Measurements from ENCODE around the gene SLC6A8. TPM values are rescaled to one million over a fixed set of nuclear protein-coding genes. Genes with fewer than 3 reads are reported as not detected.
A peak's percentile ranks its signal among the peaks of the same experiment; 100 is the strongest.

Gene SLC6A8
- total RNA-seq, 1 donor from 2014 or later, result 4.6 TPM

DNA sequence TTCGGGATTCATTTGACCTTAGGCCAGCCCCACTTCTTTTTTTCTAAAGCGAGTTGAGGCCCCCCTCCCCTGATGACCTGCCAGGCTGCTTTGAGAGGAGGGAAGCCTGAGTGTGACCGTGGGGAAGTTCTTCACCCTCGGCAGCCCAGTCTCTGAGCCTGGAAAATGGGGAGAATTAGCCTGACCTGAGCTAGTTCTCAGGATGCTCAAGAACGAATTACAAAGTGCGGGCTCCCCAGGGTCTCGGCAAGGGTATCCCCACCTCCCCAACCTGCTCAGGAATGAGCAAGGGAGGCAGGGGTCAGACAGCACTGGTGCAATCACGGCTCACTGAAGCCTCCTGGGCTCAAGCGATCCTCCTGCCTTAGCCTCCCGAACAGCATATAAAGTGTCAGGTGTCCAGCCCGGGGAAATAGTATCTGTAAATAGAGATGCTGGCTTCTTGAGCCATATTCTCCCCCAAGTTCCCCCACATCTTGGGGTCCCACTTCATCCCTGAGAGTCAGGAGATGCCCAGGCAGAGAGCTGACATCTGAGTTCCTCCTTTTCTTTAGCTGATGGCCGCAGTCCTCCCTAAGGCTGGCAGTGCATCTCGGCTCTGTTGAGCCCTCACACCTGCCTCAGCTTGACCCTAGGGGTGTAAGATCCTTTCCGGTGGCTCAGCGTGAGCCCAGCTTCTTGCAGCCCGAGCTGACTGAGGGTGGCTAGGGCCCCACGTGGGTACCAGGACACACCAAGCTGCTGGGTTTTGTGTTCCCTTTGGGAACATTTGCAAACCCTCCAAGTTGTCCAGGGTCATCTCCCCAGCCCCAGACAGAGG, 39.2 kb upstream of the SLC6A8 start:
- DNase-seq, result no peak

DNA sequence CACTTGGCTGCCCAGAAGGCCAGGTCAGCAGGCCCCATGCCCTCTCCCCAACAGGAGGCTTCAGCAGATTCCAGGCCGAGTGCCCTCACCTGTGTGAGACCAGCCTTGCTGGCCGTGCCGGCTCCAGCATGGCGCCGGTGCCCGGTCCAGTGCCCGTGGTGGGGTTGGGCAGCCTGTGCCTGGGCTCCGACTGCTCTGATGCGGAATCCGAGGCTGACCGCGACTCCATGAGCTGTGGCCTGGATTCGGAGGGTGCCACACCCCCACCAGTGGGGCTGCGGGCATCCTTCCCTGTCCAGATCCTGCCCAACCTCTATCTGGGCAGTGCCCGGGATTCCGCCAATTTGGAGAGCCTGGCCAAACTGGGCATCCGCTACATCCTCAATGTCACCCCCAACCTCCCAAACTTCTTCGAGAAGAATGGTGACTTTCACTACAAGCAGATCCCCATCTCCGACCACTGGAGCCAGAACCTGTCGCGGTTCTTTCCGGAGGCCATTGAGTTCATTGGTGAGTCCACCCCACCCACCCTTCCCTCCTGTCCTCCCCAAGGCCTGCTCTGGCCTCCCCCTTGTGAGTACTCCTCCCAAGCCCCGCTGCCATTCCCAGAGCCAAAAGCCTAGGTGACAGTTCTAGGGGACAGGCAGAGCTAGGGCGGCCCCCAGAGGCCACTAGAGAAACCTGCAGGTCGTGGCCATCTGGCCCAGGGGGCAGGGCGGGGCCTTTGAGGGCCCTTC, 38.4 kb upstream of the SLC6A8 start:
- peak; percentile 46 for DNase-seq

DNA sequence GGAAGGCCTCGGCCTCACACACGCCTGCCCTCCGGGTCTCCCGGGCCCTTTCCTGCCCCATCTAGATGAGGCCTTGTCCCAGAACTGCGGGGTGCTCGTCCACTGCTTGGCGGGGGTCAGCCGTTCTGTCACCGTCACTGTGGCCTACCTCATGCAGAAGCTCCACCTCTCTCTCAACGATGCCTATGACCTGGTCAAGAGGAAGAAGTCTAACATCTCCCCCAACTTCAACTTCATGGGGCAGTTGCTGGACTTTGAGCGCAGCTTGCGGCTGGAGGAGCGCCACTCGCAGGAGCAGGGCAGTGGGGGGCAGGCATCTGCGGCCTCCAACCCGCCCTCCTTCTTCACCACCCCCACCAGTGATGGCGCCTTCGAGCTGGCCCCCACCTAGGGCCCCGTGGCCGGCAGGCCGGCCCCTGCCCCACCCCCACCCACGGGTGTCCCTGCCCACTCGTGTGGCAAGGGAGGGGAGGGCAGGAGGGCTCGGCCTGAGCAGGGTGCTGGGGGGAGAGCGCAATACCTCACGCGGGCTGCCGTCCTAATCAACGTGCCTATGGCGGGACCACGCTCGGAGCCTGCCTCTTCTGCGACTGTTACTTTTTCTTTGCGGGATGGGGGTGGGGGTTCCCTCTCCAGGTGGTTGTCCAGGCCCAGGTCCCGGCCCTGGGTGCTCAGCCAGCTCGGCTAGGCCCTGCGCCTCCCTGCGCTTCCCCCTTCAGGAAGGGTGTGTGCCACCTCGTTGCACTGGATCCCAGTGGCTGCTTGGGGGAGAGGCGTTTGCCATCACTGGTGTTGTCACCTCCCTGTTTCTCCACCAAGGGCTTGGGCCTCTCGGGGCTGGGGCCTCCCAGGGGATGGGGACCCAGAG, 37.6 kb upstream of the SLC6A8 start:
- DNase-seq, result no peak

DNA sequence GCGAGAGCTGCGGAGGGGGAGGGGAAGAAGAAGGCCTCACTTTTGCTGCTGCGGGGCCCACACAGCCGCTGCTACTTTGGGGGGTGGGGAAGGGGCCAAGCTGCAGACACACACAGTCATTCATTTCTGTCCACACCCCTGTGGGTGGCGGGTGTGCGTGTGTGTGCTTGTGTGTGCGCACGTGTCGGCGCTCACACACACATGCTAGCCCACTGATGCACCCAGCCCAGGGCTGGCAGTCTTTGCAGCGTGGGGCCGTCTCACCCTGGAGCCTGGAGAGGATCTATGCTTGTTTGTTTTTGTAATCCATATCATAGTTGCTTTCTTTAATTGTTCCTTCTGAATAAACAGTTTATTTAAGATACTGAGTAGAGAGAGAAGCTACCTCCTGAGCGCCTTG, 36.8 kb upstream of the SLC6A8 start:
- DNase-seq, result no peak

DNA sequence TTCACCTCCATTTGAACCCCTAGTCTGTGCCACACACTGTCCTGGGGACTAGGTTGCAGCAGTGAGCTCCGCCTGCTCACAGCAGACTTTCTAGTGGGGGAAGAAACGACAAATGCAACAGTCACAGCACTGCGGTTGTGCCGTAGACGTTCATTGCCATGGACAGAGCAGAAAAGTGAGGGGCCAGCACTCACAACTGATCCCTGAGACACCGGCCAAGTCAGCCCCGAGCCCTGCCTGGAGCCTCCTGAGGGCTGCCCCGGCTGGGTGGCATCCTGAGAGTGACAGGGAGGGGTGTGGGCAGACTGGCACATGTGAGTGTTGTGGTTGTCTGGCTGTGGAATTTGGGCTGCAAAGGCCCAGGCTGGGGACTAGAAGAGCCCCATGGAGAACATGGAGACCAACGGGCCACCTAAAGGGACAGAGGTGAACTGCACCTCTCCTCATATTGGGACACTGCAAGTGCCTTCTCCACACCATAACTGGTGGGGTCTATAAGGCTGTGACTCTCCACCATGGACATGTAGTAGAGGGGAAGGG, 36.1 kb upstream of the SLC6A8 start:
- peak; percentile 24 for DNase-seq

DNA sequence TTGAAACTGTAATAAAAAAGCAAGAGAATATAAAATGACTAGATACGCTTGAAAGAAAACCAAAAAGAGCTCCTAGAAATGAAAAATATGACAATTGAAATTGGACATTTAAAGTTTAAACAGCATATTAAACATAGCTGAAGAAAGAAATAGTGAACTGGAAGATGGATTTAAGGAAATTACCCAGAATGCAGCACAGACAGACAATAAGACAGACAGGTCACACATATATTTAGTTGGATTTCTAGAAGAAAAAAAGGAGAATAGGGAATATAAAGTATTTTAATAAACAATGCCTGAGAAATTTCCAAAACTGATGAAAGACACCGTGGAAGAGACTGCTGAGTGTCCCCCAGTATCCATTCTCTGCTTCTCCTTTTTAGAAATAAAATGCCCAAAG, 34.2 kb upstream of the SLC6A8 start:
- DNase-seq, result no peak

DNA sequence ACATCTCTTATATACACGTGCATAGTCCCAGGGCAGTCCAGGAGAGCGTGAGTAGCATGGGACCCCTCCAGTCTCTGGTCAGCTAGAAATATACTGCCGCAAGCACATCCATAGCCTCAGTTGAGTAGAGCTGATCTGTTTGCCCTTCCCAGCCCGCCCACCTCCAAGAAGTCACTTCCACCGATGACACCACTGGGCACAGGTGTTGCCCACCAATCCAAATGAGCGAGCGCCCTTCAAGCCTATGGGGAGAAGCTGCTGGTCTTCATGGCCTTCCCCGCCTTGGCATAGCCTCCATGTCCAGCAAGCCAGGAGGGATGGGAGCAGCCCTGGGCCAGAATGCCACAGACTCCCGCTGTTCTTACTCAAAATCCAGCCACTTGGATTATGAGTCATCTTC, 30.6 kb upstream of the SLC6A8 start:
- DNase-seq, result no peak

DNA sequence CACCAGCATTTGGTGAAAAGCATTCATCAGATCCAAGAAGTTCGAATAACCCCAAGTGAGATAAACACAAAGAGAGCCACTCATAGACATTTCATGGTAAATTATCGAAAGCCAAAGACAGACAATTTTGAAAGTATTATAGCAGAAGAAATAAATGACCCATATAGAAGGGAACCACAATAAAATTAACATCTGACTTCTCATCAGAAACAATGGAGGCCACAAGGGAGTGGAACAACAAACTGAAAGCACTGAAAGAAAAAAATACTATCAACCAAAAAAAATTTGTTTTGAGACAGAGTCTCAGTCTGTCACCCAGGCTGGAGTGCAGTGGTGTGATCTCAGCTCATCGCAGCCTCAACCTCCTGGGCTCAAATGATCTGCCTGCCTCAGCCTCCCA, 28.5 kb upstream of the SLC6A8 start:
- no peak for DNase-seq

DNA sequence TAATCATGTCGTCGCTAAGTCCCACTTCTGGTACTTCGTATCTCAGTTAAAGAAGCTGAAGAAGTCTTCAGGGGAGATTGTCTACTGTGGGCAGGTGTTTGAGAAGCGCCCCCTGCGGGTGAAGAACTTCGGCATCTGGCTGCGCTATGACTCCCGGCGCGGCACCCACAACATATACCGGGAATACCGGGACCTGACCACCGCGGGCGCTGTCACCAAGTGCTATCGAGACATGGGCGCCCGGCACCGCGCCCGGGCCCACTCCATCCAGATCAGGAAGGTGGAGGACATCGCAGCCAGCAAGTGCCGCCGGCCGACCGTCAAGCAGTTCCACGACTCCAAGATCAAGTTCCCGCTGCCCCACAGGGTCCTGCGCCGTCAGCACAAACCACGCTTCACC, 25.5 kb upstream of the SLC6A8 start:
- DNase-seq, result peak; percentile 55

DNA sequence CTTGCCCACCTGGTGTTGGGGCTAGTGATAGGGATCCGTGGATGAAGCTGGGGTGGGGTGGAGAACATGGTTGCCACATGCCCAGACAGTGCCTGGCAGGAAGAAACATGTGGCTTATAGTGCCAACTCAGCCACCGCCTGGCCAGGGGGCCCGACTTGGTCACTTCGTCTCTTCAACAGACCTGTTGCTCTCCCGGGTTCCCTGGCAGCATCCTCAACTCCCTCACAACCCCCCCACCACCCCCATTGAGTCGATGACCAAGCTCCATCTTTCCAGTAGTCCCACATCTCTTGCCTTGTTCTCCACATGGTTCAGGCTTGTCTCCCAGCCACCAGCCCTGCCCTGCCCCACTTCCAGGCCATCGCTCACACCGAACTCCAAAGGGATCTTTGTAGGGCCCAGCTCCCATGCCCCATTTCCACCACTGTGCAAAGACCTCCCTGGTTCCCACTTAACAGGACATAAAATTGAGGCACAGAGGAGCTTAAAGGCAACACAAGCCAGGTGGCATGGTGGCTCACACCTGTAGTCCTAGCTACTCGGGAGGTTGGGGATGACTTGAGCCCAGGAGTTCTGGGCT, 21.9 kb upstream of the SLC6A8 start:
- no peak for DNase-seq

DNA sequence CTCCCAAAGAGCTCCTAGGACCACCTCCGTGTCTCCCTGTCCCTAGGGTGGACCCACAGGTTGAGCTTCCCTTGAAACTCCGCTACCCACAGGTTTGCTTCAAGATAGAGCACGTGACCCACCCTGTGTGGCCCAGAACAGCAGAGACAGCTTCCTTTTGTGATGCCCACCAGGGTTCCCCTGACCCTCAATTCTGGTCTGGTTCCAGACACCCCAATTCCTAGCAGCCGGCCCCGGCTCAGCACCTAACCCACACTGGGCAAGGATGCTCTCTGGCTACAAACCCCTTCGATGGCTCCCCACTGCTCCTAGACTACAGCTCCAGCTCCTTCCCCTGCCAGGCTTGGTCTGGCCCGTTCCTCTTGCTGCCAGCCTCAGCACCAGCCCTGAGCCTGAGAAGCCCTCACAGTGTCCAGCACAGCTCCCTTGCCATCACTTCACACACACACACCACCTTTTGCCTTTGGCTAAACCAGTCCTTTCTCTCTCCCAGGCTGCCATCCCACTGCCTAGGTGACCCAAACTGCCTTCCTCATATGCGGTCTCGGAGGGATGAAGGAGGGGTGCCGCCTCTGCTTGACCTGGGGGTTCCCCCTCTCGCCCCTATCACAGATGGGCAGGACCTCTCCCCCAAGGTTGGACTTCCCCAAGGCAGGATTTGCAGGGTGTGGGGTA, 20.3 kb upstream of the SLC6A8 start:
- no peak for DNase-seq

DNA sequence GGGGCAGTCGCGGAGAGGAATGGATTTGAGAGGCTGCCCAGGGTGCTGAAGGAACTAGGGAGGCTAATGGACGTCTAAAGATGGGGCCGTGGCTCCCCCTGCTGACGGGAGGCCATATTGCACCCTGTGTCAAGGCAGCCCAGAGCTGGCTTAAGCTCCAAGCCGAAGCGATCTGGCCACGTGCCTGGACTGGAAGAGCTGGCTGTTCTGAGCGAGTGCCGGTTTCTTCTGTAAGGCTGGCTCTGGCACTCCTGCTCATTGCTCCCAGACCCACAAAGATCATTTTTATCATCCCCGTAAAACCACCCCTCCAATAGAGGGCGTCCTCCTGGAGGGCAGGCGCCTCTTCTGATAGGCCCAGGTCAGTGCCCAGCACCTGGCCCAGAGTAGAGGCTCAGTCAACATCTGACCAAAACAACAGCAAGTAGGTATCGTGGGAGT, 19.8 kb upstream of the SLC6A8 start:
- DNase-seq, result peak; percentile 79

DNA sequence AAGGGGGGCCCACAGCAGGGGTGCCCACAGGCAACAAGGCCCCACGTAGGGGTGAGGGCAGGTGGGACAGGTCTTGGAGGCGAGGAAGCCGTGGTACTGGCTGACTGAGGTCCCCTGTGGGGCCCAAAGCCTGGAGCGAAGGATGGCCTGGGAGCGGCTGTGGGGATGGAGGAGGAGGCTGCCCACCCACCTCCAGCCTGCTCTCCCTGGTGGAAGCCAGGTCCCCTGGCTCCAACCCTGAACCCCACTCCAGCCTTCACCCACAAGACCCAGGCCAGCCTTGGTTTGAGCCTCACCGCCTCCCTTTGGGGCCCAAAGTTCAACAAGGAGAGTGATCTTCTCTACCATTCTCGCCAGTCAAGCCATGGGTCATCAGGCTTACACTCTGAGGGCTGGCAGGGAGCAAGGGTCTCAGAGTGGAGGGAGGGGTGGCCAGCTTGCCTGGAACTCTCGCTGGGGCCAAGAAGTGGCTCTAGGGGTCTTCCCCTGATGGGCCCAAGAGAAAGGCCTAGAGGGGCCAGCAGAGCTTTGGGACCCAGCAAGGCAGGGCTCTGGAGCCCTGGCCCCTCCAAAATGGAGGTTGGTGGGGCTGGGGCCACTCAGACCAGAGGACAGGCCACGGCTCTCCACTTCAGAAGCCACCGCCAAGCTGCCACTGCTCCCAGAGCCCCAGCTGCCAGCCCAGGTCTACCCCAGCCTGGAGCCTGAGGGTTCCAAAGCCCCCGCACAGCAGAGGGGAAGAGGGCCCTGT, 19.1 kb upstream of the SLC6A8 start:
- DNase-seq, result no peak

DNA sequence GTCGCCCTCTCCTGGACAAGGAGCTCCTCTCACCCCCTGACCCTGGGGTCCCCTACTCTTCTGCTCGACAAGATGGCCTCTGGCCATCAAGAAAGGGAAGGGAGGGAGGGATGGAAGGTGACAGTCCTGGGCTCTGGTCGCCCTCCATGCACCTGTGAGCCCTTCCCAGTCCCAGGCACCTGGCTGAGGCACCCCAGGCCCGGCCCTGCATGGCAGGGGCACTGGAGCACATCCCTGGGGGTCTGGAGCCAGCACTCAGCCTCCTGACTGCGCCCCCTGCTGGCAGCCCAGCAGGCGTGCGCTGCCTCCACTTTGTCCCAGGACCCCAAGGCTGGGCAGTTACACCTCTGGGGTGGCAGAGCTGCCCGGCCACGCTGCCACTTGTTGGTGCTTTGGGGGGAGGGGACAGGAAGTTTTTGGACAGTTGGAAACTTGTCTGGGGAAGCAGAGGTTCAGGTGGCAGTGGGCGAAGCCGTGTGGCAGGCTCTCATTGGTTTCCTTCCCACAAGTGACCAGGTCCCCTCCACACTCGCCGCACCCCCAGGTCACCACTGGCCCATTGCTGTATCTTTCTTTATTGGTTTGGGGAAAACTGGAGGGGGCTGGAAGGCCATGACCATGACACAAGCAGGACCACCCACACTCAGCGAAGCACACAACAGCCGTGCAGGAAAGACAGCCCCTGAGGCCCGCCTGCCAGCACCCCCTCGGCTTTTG, 18.4 kb upstream of the SLC6A8 start:
- peak; percentile 48 for DNase-seq

DNA sequence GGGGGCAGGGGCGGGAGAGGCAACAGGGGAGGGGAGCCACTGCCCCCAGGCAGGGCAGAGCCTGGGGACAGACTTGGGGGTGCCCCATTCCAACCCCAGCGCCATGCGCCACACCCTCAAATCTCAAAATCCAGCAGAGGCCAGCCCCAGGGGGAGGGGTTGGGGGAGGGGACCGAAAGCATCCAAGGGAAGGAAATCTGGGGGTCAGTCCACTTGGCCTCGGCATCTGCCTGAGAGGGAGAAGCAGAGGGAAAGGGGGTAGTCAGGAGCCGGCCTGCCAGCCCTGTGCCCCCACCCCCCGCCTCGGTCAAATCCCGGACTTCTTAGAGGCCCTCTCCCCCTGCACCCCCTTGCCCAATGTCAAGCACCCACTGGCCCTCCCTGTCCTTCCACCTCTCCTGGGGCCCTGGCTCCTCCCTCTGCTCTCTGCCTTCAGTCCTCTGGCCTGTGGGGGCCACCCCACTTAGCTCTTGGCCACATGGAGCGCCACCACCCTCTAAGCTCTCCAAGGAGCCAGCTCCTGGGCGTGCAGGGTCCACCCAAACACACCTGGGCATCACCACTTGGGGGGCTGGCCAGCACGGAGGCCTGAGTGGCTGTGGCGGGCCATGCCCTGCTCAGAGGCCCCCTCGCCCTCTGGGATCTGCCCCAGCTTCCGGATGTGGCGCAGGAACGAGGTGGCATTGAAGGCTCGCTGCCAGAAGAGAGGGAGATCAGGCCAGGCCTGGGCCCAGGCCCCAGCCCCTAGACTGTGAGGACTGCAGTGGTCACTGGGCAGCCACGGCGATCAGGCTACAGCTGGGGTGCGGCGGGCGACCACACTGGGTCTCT, 17.6 kb upstream of the SLC6A8 start:
- no peak for DNase-seq

DNA sequence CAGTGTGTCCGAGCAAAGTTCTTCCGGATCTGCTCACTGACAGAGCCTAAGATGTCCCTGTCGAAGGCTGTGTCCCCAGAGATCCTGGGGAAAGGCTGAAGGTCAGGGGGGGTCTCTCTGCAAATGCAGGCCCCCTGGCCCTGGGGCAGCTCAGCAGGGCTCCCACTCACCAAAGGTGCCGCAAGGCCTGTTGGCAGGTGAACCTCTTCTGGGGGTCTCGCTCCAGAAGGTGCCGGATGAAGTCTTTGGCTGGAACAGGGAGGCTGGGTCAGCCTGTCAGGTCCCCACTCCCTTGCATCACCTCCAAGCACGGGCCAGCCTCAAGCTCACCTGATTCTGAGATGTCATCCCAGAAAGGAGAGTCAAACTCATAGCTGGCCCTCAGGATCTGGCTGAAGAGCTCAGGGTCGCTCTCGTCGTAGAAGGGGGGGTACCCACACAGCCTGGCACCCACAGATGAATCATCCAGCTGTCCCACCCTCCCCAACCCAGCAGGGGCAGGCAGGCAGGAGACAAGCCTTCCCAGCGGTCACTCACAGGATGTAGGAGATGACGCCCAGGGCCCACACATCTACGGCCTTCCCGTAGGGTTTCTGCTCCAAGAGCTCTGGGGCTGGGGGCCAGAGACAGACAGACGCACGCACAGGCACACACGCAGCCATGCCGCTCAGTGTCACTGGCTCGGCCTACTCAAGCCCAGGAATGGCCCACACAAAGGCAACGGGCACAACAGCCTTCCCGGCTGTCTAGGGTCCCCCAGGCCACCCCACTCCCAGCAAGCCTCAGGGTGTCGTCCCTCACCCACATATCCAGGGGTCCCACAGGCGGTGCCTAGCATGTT, 16.8 kb upstream of the SLC6A8 start:
- DNase-seq, result no peak

DNA sequence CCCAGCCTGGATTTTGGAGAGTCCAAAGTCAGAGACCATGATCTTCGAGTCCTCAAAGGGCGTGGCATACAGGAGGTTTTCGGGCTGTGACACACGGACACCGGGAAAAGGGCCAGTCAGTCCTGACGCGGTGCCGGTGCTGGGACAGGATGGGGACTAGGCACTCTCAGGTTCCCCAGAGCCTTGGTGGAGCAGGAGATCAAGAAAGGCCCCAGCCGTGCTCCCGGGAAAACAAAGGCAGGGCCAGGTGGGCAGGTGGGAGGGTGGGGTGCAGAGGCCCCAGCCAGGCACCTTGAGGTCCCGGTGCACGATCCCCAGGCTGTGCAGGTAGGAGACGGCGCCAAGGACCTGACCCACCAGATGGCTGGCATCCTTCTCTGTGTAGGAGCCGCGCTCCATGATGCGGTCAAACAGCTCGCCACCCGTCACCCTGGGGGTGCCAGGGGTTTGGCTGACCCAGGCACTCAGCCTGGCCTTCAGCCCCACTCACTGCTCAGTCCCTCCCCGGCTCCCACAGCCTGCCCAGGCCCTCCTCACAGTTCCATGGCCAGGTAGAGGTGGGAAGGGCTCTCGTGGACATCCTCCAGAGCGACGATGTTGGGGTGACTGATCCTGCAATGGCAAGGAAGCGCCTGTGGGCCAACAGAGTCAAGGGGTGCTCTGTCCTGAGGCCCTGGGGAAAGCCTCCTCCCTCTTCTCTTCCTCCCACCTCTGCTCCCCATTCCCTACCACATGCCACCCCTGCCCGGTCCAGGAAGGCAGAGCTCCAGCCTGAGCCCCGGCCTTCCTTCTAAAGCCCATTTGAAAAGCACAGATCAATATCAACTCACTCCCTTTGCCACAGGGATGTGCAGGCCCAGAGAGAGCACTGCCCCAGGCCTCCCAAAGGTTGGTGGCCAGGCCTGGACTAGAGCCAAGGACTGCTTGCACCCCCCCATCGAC, 15.9 kb upstream of the SLC6A8 start:
- no peak for DNase-seq
